GM23248 (cell line): ENCODE data around the gene STYK1. TPM values are rescaled to one million over a fixed set of nuclear protein-coding genes. Genes with fewer than 3 reads are reported as not detected.

ENCODE experiments used
- DNase-seq: peaks from one replicate; pipeline ENCODE4 v3.0.0-alpha.2; 2015
- H2AFZ ChIP-seq: fragments of 200-600 bp; sonication (generic); 2 replicates; pipeline ENCODE4 v1.6.1; 2016; ENCODE audit warnings: antibody characterized with exemption
- H3F3A ChIP-seq: fragments of 200-600 bp; sonication (generic); 2 replicates; pipeline ENCODE4 v1.6.1; 2016; ENCODE audit warnings: mild to moderate bottlenecking, antibody characterized with exemption, mixed run types; ENCODE audit not compliant: insufficient read depth
- H3K27ac ChIP-seq: fragments of 200-600 bp; sonication (generic); 2 replicates; pipeline ENCODE4 v1.5.1; 2016; ENCODE audit warnings: mild to moderate bottlenecking
- H3K27me3 ChIP-seq: fragments of 200-600 bp; sonication (generic); replicated peaks from 2 replicates; pipeline ENCODE4 v1.6.1; 2016; ENCODE audit warnings: mild to moderate bottlenecking; ENCODE audit not compliant: insufficient read depth
- H3K36me3 ChIP-seq: fragments of 200-600 bp; sonication (generic); 2 replicates; pipeline ENCODE4 v1.6.1; 2016; ENCODE audit warnings: low read depth, mild to moderate bottlenecking
- H3K4me1 ChIP-seq: fragments of 200-600 bp; sonication (generic); 2 replicates; pipeline ENCODE4 v1.6.1; 2016; ENCODE audit warnings: mild to moderate bottlenecking; ENCODE audit not compliant: insufficient read depth
- H3K4me2 ChIP-seq: fragments of 200-600 bp; sonication (generic); one replicate; pipeline ENCODE4 v1.6.1; 2016; ENCODE audit warnings: mild to moderate bottlenecking; ENCODE audit not compliant: unreplicated experiment
- H3K4me3 ChIP-seq: fragments of 200-600 bp; sonication (generic); 2 replicates; pipeline ENCODE4 v1.5.1; 2016; ENCODE audit warnings: mild to moderate bottlenecking
- H3K79me2 ChIP-seq: fragments of 200-600 bp; sonication (generic); 2 replicates; pipeline ENCODE4 v1.6.1; 2016; ENCODE audit warnings: mild to moderate bottlenecking; ENCODE audit not compliant: insufficient read depth
- H3K9ac ChIP-seq: fragments of 200-600 bp; sonication (generic); 2 replicates; pipeline ENCODE4 v1.6.1; 2016; ENCODE audit warnings: mild to moderate bottlenecking
- H3K9me2 ChIP-seq: fragments of 200-600 bp; sonication (generic); 2 replicates; pipeline ENCODE4 v1.6.1; 2016; ENCODE audit warnings: mixed run types, mild to moderate bottlenecking, moderate library complexity; ENCODE audit not compliant: insufficient read depth
- H3K9me3 ChIP-seq: fragments of 200-600 bp; sonication (generic); one replicate; pipeline ENCODE4 v1.6.1; 2017; ENCODE audit warnings: low read depth
- H4K20me1 ChIP-seq: fragments of 200-600 bp; sonication (generic); 2 replicates; pipeline ENCODE4 v1.6.0; 2016; ENCODE audit not compliant: insufficient read depth
- EZH2 ChIP-seq: fragments of 200-600 bp; sonication (generic); IDR thresholded peaks from 2 replicates; pipeline ENCODE4 v1.6.1; 2018; ENCODE audit warnings: antibody characterized with exemption, mild to moderate bottlenecking; ENCODE audit not compliant: insufficient read depth, poor library complexity, severe bottlenecking
- EZH2phosphoT487 ChIP-seq: fragments of 200-600 bp; sonication (generic); IDR thresholded peaks from 2 replicates; pipeline ENCODE4 v1.6.1; 2018; ENCODE audit warnings: antibody characterized with exemption, moderate library complexity, mild to moderate bottlenecking, low read depth; ENCODE audit not compliant: insufficient read depth
- WGBS, 2 experiments: methylation state at CpG; one replicate each; pipeline ENCODE4 v1.1.6; 2015 to 2017; ENCODE audit warnings: low lambda C conversion rate in 2 of 2, low coverage in 1 of 2; ENCODE audit errors: missing lambda C conversion rate in 2 of 2; 5-methylcytosine and 5-hydroxymethylcytosine counted together
- in situ Hi-C: fragments of 300-500 bp; cut with MboI; formaldehyde crosslinking; loops from 2 replicates; pipeline ENCODE4 v1.15.0; 2020
- polyA plus RNA-seq: library from polyadenylated mRNA; unstranded; fragments of >200 nt; fragmentation: Nextera tagmentation; extraction: Ambion mirVana; gene quantifications from 2 replicates; pipeline ENCODE4 v1.2.1, GENCODE V29; 2016
- total RNA-seq: library from RNA; depleted of rRNA; stranded (reverse); fragments of >200 nt; shearing (Covaris generic); gene quantifications from 2 replicates; pipeline ENCODE4 v1.2.3, GENCODE V29; 2014

The STYK1 gene
- total and polyA plus RNA-seq, 2 experiments from 2014 or later = 0.93 to 1.1 TPM

GRCh38 chr12:10716704-10717315, 43.0 kb upstream of the STYK1 start:
- peak overlapping the region; percentile 98 for H3K4me2 ChIP-seq
- peaks cover 58% of the 10 kb centered on the region for H3K4me1 ChIP-seq
- TF ChIP-seq EZH2phosphoT487 (no peak), EZH2 (no peak)
- peak overlapping the region; percentile 98 for H3K27ac ChIP-seq
- no peaks in the 10 kb centered on the region for H4K20me1 ChIP-seq
- H3K9me2 ChIP-seq = no peaks in the 10 kb centered on the region
- peaks cover 61% of the 10 kb centered on the region for H3F3A ChIP-seq
- in situ Hi-C loops = no loop called here
- H3K27me3 ChIP-seq = no peaks in the 10 kb centered on the region
- H3K9ac ChIP-seq = peak overlapping the region; percentile 97
- DNase-seq = peak; percentile 97
- peak overlapping the region; percentile 82 for H3K4me3 ChIP-seq
- WGBS, 2 experiments = 1% methylated on average over 6 of the region's 6 CpGs
- H2AFZ ChIP-seq = 0 out of 2 replicates have a peak overlapping the region, but pooled peaks have one; percentile 33
- peaks cover 41% of the 10 kb centered on the region for H3K36me3 ChIP-seq
- no peaks in the 10 kb centered on the region for H3K9me3 ChIP-seq
- H3K79me2 ChIP-seq = peaks cover 98% of the 10 kb centered on the region

GRCh38 chr12:10716277-10716676, 42.4 kb upstream of the STYK1 start:
- Histone ChIP-seq H3K4me3 (peak overlapping the region; percentile 82), H3K4me2 (peak overlapping the region; percentile 98), H3F3A (peaks cover 57% of the 10 kb centered on the region), H3K4me1 (peaks cover 56% of the 10 kb centered on the region), H4K20me1 (no peaks in the 10 kb centered on the region), H3K79me2 (peaks cover 98% of the 10 kb centered on the region), H3K36me3 (peaks cover 47% of the 10 kb centered on the region), H3K9me3 (no peaks in the 10 kb centered on the region), H2AFZ (0 out of 2 replicates have a peak overlapping the region, but pooled peaks have one; percentile 33), H3K27ac (peak overlapping the region; percentile 98), H3K27me3 (no peaks in the 10 kb centered on the region), H3K9me2 (no peaks in the 10 kb centered on the region), H3K9ac (peak overlapping the region; percentile 97)
- 0 to 3% methylated on average over 4 of the region's 4 CpGs for WGBS, 2 experiments
- peak; percentile 20 for DNase-seq
- in situ Hi-C loops = no loop called here
- TF ChIP-seq EZH2phosphoT487 = no peak
- TF ChIP-seq EZH2 = no peak

GRCh38 chr12:10715491-10715890, 41.6 kb upstream of the STYK1 start:
- TF ChIP-seq EZH2phosphoT487 (no peak), EZH2 (no peak)
- Histone ChIP-seq H2AFZ (no peak overlapping the region), H4K20me1 (no peaks in the 10 kb centered on the region), H3K4me2 (peak overlapping the region; percentile 98), H3K79me2 (peaks cover 96% of the 10 kb centered on the region), H3K4me1 (peaks cover 48% of the 10 kb centered on the region), H3K4me3 (no peak overlapping the region), H3F3A (peaks cover 49% of the 10 kb centered on the region), H3K36me3 (peaks cover 49% of the 10 kb centered on the region), H3K9ac (no peak overlapping the region; the same call in 1 of the 2 replicates), H3K9me3 (no peaks in the 10 kb centered on the region), H3K27ac (0 out of 2 replicates have a peak overlapping the region, but pooled peaks have one; percentile 98), H3K9me2 (no peaks in the 10 kb centered on the region), H3K27me3 (no peaks in the 10 kb centered on the region)
- 98% methylated on average over 6 of the region's 6 CpGs for WGBS, 2 experiments
- no peak for DNase-seq
- in situ Hi-C loops = no loop called here

- DNase-seq = no peak
- H3K9ac ChIP-seq = no peak overlapping the region
- no peaks in the 10 kb centered on the region for H3K9me2 ChIP-seq
- no peak overlapping the region for H3K4me3 ChIP-seq
- 98 to 100% methylated on average over 10 to 16 of the region's 16 CpGs for WGBS, 2 experiments
- no peak overlapping the region for H3K4me2 ChIP-seq
- 0 out of 2 replicates have a peak, but pooled peaks cover 4% of the 10 kb centered on the region for H3K4me1 ChIP-seq
- in situ Hi-C loops = no loop called here
- no peak overlapping the region for H2AFZ ChIP-seq
- peaks cover 98% of the 10 kb centered on the region for H3K79me2 ChIP-seq
- peaks cover 89% of the 10 kb centered on the region for H3K36me3 ChIP-seq
- H3K27ac ChIP-seq = no peak overlapping the region
- H3K9me3 ChIP-seq = no peaks in the 10 kb centered on the region
- H3K27me3 ChIP-seq = no peaks in the 10 kb centered on the region
- H4K20me1 ChIP-seq = no peaks in the 10 kb centered on the region
- peaks cover 4% of the 10 kb centered on the region; the same call in 1 of the 2 replicates for H3F3A ChIP-seq
- TF ChIP-seq EZH2phosphoT487 (no peak), EZH2 (no peak)
These were observed 36.0 kb upstream of the STYK1 start for GRCh38 chr12:10709808-10710207.
